HepG2 (cell line): ENCODE measurements around the gene ANKRD12. TPM values are rescaled to one million over a fixed set of nuclear protein-coding genes. Genes with fewer than 3 reads are reported as not detected.

Source experiments
- ATAD3A ChIP-seq: sonication (generic); formaldehyde crosslinking; IDR thresholded peaks from 2 replicates; pipeline ENCODE4 v1.4.0; 2020; ENCODE audit warnings: missing genetic modification reagents
- DRAP1 ChIP-seq: IDR thresholded peaks from 2 replicates; pipeline ENCODE4 v1.6.1; 2016; ENCODE audit warnings: missing genetic modification reagents, missing compliant biosample characterization
- EEA1 ChIP-seq: sonication (generic); formaldehyde crosslinking; IDR thresholded peaks from 2 replicates; pipeline ENCODE4 v1.5.1; 2020; ENCODE audit warnings: mild to moderate bottlenecking, missing genetic modification reagents, borderline replicate concordance
- ELF3 ChIP-seq: IDR thresholded peaks from 2 replicates; pipeline ENCODE4 v1.6.1; 2016; ENCODE audit warnings: missing genetic modification reagents, missing compliant biosample characterization
- ELF4 ChIP-seq: sonication (generic); formaldehyde crosslinking; IDR thresholded peaks from 2 replicates; pipeline ENCODE4 v1.5.0; 2020; ENCODE audit warnings: missing genetic modification reagents, mild to moderate bottlenecking, moderate library complexity, borderline replicate concordance
- FOXO1 ChIP-seq: sonication (generic); formaldehyde crosslinking; IDR thresholded peaks from 2 replicates; pipeline ENCODE4 v1.4.0; 2020; ENCODE audit warnings: missing genetic modification reagents
- HMG20B ChIP-seq: conservative IDR thresholded peaks from 2 replicates; pipeline ENCODE4 v1.6.1; 2016; ENCODE audit warnings: missing genetic modification reagents, missing compliant biosample characterization
- HOMEZ ChIP-seq: IDR thresholded peaks from 2 replicates; pipeline ENCODE4 v1.6.1; 2016; ENCODE audit warnings: low read depth
- MEIS2 ChIP-seq: sonication (generic); formaldehyde crosslinking; IDR thresholded peaks from 2 replicates; pipeline ENCODE4 v1.9.0; 2021; ENCODE audit warnings: mild to moderate bottlenecking, missing genetic modification reagents
- NFIC ChIP-seq: IDR thresholded peaks from 2 replicates; pipeline ENCODE4 v1.6.1; 2012; ENCODE audit warnings: mild to moderate bottlenecking, low read length, inconsistent platforms
- NFKBIZ ChIP-seq: IDR thresholded peaks from 2 replicates; pipeline ENCODE4 v1.6.1; 2018; ENCODE audit warnings: missing genetic modification reagents, missing compliant biosample characterization
- PHF5A ChIP-seq: IDR thresholded peaks from one replicate; pipeline ENCODE4 v1.6.1; 2018; ENCODE audit warnings: low read depth, missing genetic modification reagents; ENCODE audit not compliant: unreplicated experiment
- SAP130 ChIP-seq: IDR thresholded peaks from 2 replicates; pipeline ENCODE4 v1.6.1; 2016; ENCODE audit warnings: low read depth
- SNRNP70 ChIP-seq: fragments of 200-400 bp; formaldehyde crosslinking; IDR thresholded peaks from 2 replicates; pipeline ENCODE4 v1.6.1; 2017; ENCODE audit warnings: mild to moderate bottlenecking, low read depth, low read length, moderate library complexity
- SOX13 ChIP-seq, 3 experiments: fragments of 450-650 bp in 1 of 3; sonication (generic) in 1 of 3; formaldehyde crosslinking in 1 of 3; IDR thresholded peaks in 2 of 3; conservative IDR thresholded peaks in 1 of 3; 2 replicates each; pipeline versions ENCODE4 v1.5.0 to v1.6.1; 2016 to 2020; ENCODE audit warnings: antibody characterized with exemption in 1 of 3, mild to moderate bottlenecking in 1 of 3, missing compliant biosample characterization in 1 of 3, missing genetic modification reagents in 1 of 3, moderate library complexity in 1 of 3
- TCF7L2 ChIP-seq: IDR thresholded peaks from 2 replicates; pipeline ENCODE4 v1.6.1; 2011; ENCODE audit warnings: mild to moderate bottlenecking, low read depth, low read length, moderate library complexity
- THRA ChIP-seq: sonication (generic); formaldehyde crosslinking; IDR thresholded peaks from 2 replicates; pipeline ENCODE4 v1.4.0; 2020; ENCODE audit warnings: missing genetic modification reagents, borderline replicate concordance
- ZFP1 ChIP-seq: IDR thresholded peaks from 2 replicates; pipeline ENCODE4 v1.6.1; 2016
- ZNF264 ChIP-seq: sonication (generic); formaldehyde crosslinking; IDR thresholded peaks from 2 replicates; pipeline ENCODE4 v1.4.0; 2020; ENCODE audit warnings: missing genetic modification reagents
- ZNF550 ChIP-seq: sonication (generic); formaldehyde crosslinking; IDR thresholded peaks from 2 replicates; pipeline ENCODE4 v1.4.0; 2020; ENCODE audit warnings: mild to moderate bottlenecking, missing genetic modification reagents, borderline replicate concordance
- ZNF607 ChIP-seq: sonication (generic); formaldehyde crosslinking; IDR thresholded peaks from 2 replicates; pipeline ENCODE4 v1.5.1; 2020; ENCODE audit warnings: missing genetic modification reagents, mild to moderate bottlenecking, borderline replicate concordance
- ZNF7 ChIP-seq: IDR thresholded peaks from 2 replicates; pipeline ENCODE4 v1.6.1; 2016; ENCODE audit warnings: missing biosample characterization, missing genetic modification reagents
- ZNF75D ChIP-seq: sonication (generic); formaldehyde crosslinking; IDR thresholded peaks from 2 replicates; pipeline ENCODE4 v1.8.1; 2023; ENCODE audit warnings: missing genetic modification reagents, mild to moderate bottlenecking, borderline replicate concordance
- polyA plus RNA-seq, 8 experiments: library from polyadenylated mRNA; depleted of rRNA in 3 of 8; stranded (reverse) in 7 of 8; unstranded in 1 of 8; fragments of >200 nt; fragmentation: Illumina TruSeq in 4 of 8; extraction: Trizol in 4 of 8; gene quantifications; 2 replicates each; pipeline versions ENCODE4 v1.2.1 to v1.2.3, GENCODE V29; 2011 to 2016; ENCODE audit warnings: low read depth in 4 of 8, missing spikeins in 1 of 8, mixed read lengths in 1 of 8; ENCODE audit not compliant: insufficient read depth in 1 of 8
- total RNA-seq, 5 experiments: library from RNA; depleted of rRNA; stranded (reverse); fragments of >200 nt; fragmentation: Illumina TruSeq; extraction: Trizol; gene quantifications; 2 replicates each; pipeline ENCODE4 v1.2.3, GENCODE V29; 2016; ENCODE audit warnings: low read depth in 1 of 5
- TF ChIP-seq, protein P1 (sequence below): sonication (generic); formaldehyde crosslinking; conservative IDR thresholded peaks from 2 replicates; pipeline ENCODE4 v1.8.1; 2023; ENCODE audit warnings: missing genetic modification reagents

The ANKRD12 gene
- total and polyA plus RNA-seq, 2 of the 13 experiments (the other 11 are each of a cell fraction or from before 2014, with no cell fraction given): 6.0 to 23.2 TPM

DNA sequence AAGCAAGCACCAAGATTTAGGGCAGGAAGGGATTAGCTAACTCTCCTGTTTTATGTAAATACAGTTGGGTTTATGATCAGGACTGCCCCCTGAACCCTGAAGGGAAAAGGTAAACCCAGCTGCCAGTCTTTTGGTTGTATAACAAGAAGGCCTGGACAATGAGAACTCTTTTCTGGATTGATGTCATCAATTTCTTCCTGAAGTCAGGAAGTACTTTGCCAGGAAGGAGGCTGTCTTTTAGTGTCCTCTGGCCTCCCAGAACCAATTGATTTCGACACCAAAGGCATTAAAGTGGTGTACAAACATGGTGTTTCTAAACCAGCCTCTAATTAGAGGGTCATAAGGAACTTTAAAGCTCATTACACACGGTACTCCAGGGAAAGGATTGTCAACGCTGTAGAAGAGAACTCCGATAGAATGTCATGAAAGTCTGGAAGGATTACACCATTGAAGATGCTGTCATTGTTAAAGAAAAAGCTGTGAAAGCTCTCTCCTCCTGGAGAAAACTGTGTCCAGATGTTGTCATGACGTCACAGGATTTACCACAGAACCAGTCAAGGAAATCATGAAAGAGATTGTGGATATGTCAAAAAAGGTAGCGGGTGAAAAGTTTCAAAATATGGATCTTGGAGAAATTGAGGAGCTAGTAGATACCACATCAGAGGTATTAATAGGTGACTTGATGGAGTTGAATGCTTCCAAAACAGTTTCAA is 78.8 kb downstream of the ANKRD12 start (continued):
- TF ChIP-seq MEIS2 (CRISPR knock-in tag): peak; percentile 79
- peak; percentile 87 for TF ChIP-seq ZNF264
- TF ChIP-seq EEA1 (CRISPR knock-in tag): no peak
- TF ChIP-seq TCF7L2: no peak
- TF ChIP-seq, protein P1, sequence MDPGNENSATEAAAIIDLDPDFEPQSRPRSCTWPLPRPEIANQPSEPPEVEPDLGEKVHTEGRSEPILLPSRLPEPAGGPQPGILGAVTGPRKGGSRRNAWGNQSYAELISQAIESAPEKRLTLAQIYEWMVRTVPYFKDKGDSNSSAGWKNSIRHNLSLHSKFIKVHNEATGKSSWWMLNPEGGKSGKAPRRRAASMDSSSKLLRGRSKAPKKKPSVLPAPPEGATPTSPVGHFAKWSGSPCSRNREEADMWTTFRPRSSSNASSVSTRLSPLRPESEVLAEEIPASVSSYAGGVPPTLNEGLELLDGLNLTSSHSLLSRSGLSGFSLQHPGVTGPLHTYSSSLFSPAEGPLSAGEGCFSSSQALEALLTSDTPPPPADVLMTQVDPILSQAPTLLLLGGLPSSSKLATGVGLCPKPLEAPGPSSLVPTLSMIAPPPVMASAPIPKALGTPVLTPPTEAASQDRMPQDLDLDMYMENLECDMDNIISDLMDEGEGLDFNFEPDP: no peak
- TF ChIP-seq ELF4 (CRISPR knock-in tag): peak; percentile 62; the same call in 1 of the 2 replicates
- TF ChIP-seq DRAP1 (CRISPR knock-in tag): peak; percentile 40; the same call in 1 of the 2 replicates
- peak; percentile 72 for TF ChIP-seq SAP130
- TF ChIP-seq ELF3 (CRISPR knock-in tag): peak; percentile 74
- no peak for TF ChIP-seq ZNF607 (CRISPR knock-in tag)
- no peak for TF ChIP-seq SOX13 (IDR thresholded peaks at IDR 0.05)
- TF ChIP-seq SOX13 (CRISPR knock-in tag; conservative IDR thresholded peaks at IDR 0.05 in 1 of 2, IDR thresholded peaks at IDR 0.05 in 1 of 2): peak in 1 of 2 experiments; percentile 82; a peak in 2 of 4 replicates
- TF ChIP-seq NFIC: peak; percentile 49; the same call in 1 of the 2 replicates
- no peak for TF ChIP-seq ZNF7 (CRISPR knock-in tag)
- peak; percentile 74; the same call in 1 of the 2 replicates for TF ChIP-seq NFKBIZ (CRISPR knock-in tag)
- TF ChIP-seq HOMEZ (CRISPR knock-in tag): peak; percentile 98
- TF ChIP-seq HMG20B (CRISPR knock-in tag): 0 out of 2 replicates have a peak, but pooled peaks have one; percentile 33
- no peak for TF ChIP-seq SNRNP70
- no peak; the same call in 1 of the 2 replicates for TF ChIP-seq THRA (CRISPR knock-in tag)
- TF ChIP-seq ATAD3A: no peak
- no peak for TF ChIP-seq ZNF550 (CRISPR knock-in tag)
- TF ChIP-seq ZFP1 (CRISPR knock-in tag): no peak
- no peak for TF ChIP-seq FOXO1 (CRISPR knock-in tag)
- TF ChIP-seq PHF5A (CRISPR knock-in tag): no peak
- TF ChIP-seq ZNF75D (CRISPR knock-in tag): no peak
